Renal pelvis (tissue), 4 donors: ENCODE data around the gene CDKL5. TPM values are rescaled to one million over a fixed set of nuclear protein-coding genes. Genes with fewer than 3 reads are reported as not detected.

Source experiments
- DNase-seq: peaks from one replicate; pipeline ENCODE4 v3.0.0-alpha.2; 2013
- polyA plus RNA-seq, 3 donors: library from polyadenylated mRNA; unstranded; fragments of 120-200 nt; gene quantifications; one replicate each; pipeline ENCODE4 v1.2.1, GENCODE V29; 2013; ENCODE audit not compliant: insufficient read length in 3 of 3

CDKL5 gene
- polyA plus RNA-seq, 3 donors: 10.5 to 19.4 (median 17.6) TPM

DNA sequence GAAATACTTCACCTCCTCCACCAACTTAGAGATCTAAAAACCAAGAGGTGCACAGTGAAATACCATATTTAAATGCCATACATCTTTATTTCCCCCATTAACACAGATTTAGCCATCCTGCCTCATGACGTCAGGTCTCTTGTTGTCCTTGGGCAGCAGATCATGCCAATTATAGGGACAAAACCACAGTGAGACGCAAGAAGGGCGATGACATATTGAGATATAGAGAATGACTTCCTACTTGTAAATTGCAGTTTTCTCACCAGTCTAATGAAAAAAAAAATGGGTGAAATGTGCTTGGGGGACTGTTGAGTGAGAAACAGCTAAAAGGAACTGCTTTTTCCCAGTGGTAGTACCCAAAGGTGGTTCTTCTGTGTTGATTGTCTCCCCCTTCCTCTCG lies 222.2 kb downstream of the CDKL5 start:
- no peak for DNase-seq

DNA sequence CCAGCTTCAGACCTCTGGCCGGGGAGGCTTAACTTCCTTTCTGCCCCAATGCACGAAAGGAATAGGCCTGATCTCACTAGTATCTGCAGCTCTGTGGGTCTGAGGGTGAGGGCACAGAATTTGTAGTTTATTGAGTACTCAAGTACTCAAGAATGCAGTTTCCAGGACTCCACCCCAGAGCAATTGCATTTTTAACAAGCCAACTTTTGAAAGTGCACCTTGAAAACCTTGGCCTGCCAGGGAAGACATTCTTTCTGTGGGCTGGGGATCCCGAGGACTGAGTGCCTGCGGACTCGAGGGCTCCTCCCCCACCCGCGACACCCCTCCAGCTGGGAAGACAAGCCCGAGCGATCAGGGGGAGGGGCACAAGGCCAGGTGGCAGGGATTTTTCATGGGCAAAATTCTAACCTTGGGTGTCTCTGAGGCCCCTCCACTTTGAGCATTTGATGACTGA lies 224.1 kb downstream of the CDKL5 start:
- peak; percentile 5 for DNase-seq

DNA sequence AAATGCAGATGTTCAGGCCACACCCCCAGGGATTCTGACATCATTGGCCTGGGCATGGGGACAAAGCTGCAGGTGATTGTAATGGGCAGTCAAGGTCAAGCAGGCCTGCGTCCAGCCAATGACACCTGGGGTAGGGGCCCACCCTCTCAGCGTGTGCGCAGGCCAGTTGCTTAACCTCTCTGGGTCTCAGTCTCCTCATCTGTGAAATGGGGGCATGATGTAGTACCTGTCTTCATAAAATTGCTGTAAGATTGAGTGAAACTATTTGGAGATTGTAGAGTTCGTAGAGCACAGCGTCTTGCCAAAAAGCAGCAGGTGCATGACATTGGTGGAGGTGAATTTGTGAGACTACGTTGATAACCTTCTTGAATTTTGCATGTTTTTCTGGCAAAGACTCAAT lies 225.3 kb downstream of the CDKL5 start:
- DNase-seq: no peak

DNA sequence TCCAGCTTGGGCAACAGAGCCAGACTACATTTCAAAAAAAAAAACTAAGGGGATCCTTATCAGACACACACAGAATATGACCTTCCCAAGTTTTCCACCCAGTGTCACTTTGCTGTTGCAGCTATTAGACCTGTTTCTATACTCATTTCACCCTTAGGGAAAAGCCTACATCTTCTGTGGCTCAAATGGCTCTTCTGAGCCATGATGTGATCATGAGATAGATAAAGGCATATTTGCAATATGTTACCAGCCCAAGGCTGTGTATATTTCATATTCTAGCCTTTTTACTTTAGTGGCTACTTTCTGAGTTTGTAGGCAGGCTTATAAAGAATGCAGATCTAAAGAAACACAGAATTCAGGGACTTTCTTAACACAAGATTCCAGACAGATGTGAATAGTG lies 227.2 kb downstream of the CDKL5 start:
- no peak for DNase-seq

GRCh38 chrX:18654875-18655836 lies 229.7 kb downstream of the CDKL5 start:
- no peak for DNase-seq

GRCh38 chrX:18661273-18661672 lies 235.9 kb downstream of the CDKL5 start:
- DNase-seq: no peak

DNA sequence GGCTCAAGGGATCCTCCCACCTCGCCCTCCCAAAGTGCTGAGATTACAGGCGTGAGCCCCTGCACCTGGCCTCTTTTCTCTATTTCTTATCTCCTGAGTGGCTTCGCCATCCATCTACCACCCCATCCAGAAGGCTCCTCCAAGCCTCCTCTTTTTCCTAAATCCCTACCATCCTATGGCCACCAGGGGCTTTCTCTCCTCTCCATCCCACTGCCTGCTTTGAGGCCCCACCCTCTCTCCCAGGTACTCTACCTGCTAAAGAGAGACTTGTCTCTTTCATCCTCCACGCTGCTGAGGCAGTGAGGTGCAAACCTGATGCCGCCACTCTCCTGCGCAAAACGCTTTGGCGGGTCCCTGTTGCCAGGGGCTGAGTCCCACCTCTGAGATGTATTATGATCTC lies 239.5 kb downstream of the CDKL5 start:
- no peak for DNase-seq

GRCh38 chrX:18666614-18667013 lies 241.2 kb downstream of the CDKL5 start:
- no peak for DNase-seq

DNA sequence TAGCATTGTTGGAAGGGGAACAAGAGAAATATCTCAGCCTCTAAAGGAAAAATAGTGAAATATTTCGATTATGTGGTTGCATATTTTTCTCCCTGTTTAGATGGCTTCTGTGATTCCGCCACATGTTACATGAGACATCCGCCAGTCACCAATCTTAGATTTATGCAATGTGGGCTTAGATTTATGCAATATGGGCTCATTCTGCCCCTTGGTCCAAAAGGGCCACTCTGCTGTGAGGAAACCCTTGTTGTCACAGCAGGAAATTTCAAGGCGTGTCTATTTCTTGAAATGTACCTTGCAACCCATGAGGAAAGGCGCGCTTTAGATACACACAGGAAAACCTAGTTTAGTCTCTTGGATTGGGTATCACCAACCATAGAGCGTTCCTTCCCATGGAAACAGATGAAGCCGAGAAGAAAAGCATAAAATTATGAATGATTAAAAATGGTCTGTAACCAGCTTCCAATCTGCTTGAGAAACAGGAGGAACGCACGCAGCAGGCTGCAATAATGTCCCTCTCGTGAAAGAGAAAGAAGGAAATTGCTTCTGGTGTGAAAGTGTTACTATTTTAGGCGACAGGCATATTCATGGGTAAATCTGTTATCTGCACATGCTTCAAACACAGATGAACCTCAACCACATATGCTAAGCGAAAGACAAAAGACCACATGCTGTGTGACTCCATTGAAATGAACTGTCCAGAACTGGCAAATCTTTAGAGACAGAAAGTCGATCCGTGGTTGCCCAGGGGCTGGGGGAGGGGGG lies 242.8 kb downstream of the CDKL5 start:
- no peak for DNase-seq

GRCh38 chrX:18672008-18672407 lies 246.6 kb downstream of the CDKL5 start, which contains the start of gene RS1:
Gene RS1, minus strand, starts transcription at chrX:18672108. Its CDS starts 40 bp downstream, at chrX:18672068.
- no peak for DNase-seq

- peak; percentile 7 for DNase-seq
These were observed 249.0 kb downstream of the CDKL5 start for GRCh38 chrX:18674417-18674787.

DNA sequence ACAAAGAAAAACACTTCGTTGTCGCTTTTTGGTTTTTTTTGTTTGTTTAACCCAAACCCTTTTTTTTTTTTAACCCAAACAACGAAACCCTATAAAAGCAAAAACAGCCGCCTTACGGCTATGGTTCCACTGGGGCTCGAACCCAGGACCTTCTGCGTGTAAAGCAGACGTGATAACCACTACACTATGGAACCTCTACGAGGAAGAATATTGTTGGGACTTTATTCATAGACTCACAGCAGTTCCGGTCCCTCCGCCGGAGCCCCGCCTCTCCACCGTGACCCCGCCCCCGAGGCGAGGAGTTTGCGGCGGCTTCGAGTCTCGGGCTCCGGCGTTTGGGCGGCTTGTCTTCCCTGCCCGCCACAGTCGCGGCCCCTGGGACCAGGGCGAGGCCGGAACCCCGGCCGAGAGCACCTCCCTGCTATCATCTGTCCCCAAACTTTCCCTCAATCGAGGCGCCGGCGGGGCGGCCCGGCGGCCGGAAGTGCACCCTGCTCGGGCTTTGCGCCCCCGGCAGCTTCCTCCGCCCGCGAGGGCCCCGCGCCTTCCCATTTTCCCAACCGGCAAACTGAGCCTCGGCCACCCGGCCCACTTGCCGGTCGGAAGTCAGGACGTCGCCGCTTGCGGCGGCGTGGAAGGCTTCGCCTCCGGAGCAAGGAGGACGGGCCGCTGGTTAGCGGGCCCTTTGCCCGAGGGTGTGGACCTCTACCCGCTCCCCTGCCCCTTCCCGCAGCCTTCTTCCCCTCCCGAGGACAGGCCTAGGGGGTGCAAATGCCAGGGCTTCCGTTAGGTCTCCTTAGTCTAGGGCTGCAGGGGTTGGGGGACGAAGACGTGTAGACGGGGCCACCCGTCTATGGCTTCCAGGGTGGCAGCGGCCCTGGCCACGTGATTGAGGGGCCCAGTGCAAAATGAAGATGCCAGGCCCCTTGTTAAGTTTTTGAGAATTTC lies 249.7 kb downstream of the CDKL5 start:
- peak; percentile 69 for DNase-seq

DNA sequence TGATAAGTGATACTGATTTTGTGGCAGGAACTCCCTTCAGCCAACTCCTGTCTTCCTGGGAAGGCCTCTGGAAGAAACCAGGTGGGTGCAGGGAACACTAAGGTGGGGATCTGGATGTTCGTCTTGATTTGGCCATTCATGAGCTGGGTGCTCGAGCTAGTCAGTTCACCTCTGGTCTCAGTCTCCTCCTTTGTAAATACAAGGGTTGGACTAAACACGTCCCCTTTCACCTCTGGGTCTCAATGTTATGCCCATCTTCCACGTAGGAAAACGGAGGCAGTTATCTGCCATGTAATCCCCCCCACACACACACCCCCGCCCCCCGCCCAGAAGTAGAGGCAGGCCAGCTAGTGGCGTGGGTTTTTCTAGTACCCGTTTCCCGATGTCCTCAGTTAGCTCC lies 250.6 kb downstream of the CDKL5 start:
- no peak for DNase-seq

DNA sequence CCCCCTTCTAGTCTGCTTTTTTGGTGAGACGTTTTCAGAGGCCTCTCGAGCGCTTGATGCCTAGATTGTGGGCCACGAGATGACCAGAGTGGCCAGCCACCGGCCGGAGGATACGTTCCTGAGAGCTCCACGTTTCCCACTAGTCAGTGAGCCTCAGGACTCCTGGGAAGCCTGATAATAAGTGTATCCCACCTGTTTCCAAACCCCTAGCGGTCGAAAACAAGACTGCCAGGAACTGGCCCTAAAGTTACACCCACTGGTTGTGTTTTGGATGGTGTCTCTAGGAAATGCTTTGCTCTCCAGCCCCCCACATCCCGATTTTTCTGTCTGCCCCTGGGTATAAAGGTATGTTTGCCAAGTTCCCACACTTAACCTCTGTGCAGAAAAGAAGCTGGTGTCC lies 251.1 kb downstream of the CDKL5 start:
- DNase-seq: peak; percentile 9

- DNase-seq: no peak
These were observed 251.9 kb downstream of the CDKL5 start for GRCh38 chrX:18677161-18677869.

- DNase-seq: no peak
These were observed 256.6 kb downstream of the CDKL5 start for GRCh38 chrX:18681996-18682395.

GRCh38 chrX:18682979-18683387 lies 257.6 kb downstream of the CDKL5 start:
- DNase-seq: no peak

DNA sequence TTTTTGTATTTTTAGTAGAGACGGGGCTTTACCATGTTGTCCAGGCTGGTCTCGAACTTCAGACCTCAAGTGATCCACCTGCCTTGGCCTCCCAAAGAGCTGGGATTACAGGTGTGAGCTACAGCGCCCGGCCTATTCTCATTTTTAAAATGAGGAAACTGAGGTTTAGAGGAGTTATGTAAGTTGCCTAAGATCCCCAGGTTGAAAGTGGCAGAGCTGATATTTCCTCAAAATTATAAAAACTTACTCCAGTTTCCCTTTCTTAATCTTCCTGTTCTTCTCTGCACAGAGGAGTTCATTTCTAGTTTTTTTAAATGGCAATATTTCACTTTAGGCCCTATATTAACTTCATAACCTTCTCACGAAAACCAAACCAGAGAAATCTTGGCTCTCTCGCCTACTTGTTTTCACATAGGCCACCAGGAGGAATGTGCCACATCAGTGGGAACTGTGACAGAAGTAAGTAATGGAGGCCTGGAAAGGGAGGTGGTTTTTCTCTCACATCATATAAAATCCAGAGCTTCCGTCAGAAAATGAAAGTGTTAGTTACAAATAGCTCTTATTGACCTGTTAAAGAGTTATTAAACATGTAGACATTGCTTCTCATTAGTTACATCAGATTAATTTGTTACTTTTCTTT lies 262.6 kb downstream of the CDKL5 start:
- DNase-seq: no peak

DNA sequence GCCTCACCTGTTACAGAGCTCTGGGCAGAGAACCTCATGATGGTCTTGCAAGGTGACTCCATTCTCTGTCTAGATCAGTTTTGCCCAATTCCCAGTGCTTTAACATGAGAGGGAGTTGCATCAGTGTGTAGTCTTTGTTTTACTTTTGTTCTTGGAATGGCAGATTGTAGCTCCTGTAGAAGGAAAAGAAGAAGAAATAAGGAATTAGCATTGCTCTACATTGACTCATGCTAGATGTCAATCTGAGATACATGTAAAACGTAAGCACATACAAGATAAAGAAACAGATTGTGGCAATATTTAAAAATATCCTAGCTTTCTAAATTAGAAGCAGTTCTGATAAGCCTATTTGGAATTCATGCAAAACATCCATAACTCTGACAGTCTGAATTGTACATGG lies 266.0 kb downstream of the CDKL5 start:
- no peak for DNase-seq

DNA sequence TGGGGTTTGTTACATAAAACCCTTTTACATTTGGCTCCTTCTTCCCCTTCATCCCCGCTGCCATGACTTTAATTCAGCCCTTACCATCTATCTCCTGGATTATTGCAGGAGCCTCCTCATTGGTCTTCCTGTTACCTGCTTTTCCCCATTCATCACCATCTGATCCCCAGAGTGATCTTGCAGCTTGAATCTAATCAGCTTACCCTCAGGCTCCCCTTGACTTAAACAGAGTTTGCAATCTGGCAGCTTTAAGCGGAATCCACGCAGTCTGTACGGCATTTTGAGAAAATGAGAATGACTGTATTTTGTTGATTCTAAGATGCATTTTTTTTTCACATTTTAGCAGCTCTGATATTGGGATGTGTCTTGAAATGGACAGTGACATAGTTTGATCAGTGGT lies 267.1 kb downstream of the CDKL5 start:
- no peak for DNase-seq

DNA sequence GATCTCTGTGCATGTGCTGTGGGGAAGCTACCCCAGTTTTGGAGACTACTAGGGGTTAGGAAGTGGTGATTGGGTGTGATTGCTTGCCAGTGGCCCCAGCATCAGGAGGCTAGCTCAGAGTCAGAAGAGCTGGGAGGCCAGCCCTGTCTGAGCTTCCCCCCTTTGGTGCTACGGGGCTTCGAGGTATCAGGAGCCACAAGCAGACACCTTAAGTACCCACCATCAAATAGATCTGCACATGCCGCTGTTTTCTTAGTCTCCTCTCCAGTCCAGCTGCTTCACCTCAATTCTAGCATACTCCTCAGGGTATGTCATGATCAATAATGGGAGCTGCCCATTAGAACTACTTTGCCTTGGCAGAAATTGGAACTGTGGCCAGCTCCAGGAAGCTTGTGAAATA lies 271.2 kb downstream of the CDKL5 start:
- DNase-seq: no peak
